Measurements from ENCODE around the gene ASTN2.

ASTN2 gene

GRCh38 chr9:117435630-117436261 is 20.9 kb upstream of the ASTN2 start:
- DNase-seq (ENCODE audit: insufficient read length, low spot score) (no peak), FAIRE-seq (no peak)
- no peak for TF ChIP-seq POLR2A (IDR thresholded peaks at IDR 0.05; ENCODE audit: low read depth, low read length)

- DNase-seq (ENCODE audit: insufficient read length, low spot score) (no peak), FAIRE-seq (no peak)
- no peak for TF ChIP-seq POLR2A (IDR thresholded peaks at IDR 0.05; ENCODE audit: low read depth, low read length)
Observed at GRCh38 chr9:117434566-117434965, 19.7 kb upstream of the ASTN2 start.

GRCh38 chr9:117430813-117431212 is 16.0 kb upstream of the ASTN2 start:
- no peak for DNase-seq (ENCODE audit: insufficient read length, low spot score)
- FAIRE-seq = no peak
- no peak for TF ChIP-seq POLR2A (IDR thresholded peaks at IDR 0.05; ENCODE audit: low read depth, low read length)

- no peak for TF ChIP-seq POLR2A (IDR thresholded peaks at IDR 0.05; ENCODE audit: low read depth, low read length)
- DNase-seq (ENCODE audit: insufficient read length, low spot score) (no peak), FAIRE-seq (no peak)
Observed at GRCh38 chr9:117427357-117427913, 12.6 kb upstream of the ASTN2 start.

- DNase-seq (ENCODE audit: insufficient read length, low spot score) (no peak), FAIRE-seq (no peak)
- no peak for TF ChIP-seq POLR2A (IDR thresholded peaks at IDR 0.05; ENCODE audit: low read depth, low read length)
Observed at GRCh38 chr9:117425566-117425965, 10.7 kb upstream of the ASTN2 start.

GRCh38 chr9:117424291-117424690 is 9.4 kb upstream of the ASTN2 start:
- DNase-seq (ENCODE audit: insufficient read length, low spot score) (no peak), FAIRE-seq (no peak)
- no peak for TF ChIP-seq POLR2A (IDR thresholded peaks at IDR 0.05; ENCODE audit: low read depth, low read length)

GRCh38 chr9:117418111-117418510 is 3.3 kb upstream of the ASTN2 start:
- DNase-seq (ENCODE audit: insufficient read length, low spot score) = no peak
- no peak for TF ChIP-seq POLR2A (IDR thresholded peaks at IDR 0.05; ENCODE audit: low read depth, low read length)
- FAIRE-seq = no peak

- DNase-seq (ENCODE audit: insufficient read length, low spot score) = no peak
- TF ChIP-seq POLR2A (IDR thresholded peaks at IDR 0.05; ENCODE audit: low read depth, low read length) = no peak
- FAIRE-seq = no peak
Observed at GRCh38 chr9:117416856-117417255, 2.0 kb upstream of the ASTN2 start.

- TF ChIP-seq POLR2A (IDR thresholded peaks at IDR 0.05; ENCODE audit: low read depth, low read length) = no peak
- FAIRE-seq = no peak
- DNase-seq (ENCODE audit: insufficient read length, low spot score) = no peak
Observed at GRCh38 chr9:117415358-117415914, 579 bp upstream of the ASTN2 start.

GRCh38 chr9:117414220-117414905 is 494 bp downstream of the ASTN2 start:
- DNase-seq (ENCODE audit: insufficient read length, low spot score) = no peak
- no peak for FAIRE-seq
- no peak for TF ChIP-seq POLR2A (IDR thresholded peaks at IDR 0.05; ENCODE audit: low read depth, low read length)

- no peak for FAIRE-seq
Observed at GRCh38 chr9:117413346-117414219, 1.3 kb downstream of the ASTN2 start.

GRCh38 chr9:117412841-117413240 is 2.0 kb downstream of the ASTN2 start:
- TF ChIP-seq POLR2A (IDR thresholded peaks at IDR 0.05; ENCODE audit: low read depth, low read length) = no peak
- FAIRE-seq (no peak), DNase-seq (ENCODE audit: insufficient read length, low spot score) (no peak)

More at GRCh38 chr9:117413346-117414219, 1.3 kb downstream of the ASTN2 start:
- TF ChIP-seq POLR2A (IDR thresholded peaks at IDR 0.05; ENCODE audit: low read depth, low read length) = no peak
- DNase-seq (ENCODE audit: insufficient read length, low spot score) = no peak

GRCh38 chr9:117412006-117412715 is 2.7 kb downstream of the ASTN2 start:
- TF ChIP-seq POLR2A (IDR thresholded peaks at IDR 0.05; ENCODE audit: low read depth, low read length) = no peak
- FAIRE-seq = no peak
- no peak for DNase-seq (ENCODE audit: insufficient read length, low spot score)
